UCSD-AML1 (cell line): Measurements from ENCODE around the gene DCUN1D2.

ENCODE experiments used
- DNase-seq: peaks from one replicate; lab custom pipeline; 2025; ENCODE audit not compliant: unreplicated experiment; lab: John Stamatoyannopoulos, UW

The DCUN1D2 gene

GRCh38 chr13:113412440-113412839, 78.1 kb downstream of the DCUN1D2 start:
- no peak for DNase-seq

- DNase-seq: no peak
Measured at GRCh38 chr13:113411216-113412023, 79.1 kb downstream of the DCUN1D2 start.

GRCh38 chr13:113410472-113411201, 79.9 kb downstream of the DCUN1D2 start:
- no peak for DNase-seq

- no peak for DNase-seq
Measured at GRCh38 chr13:113408562-113408961, 81.9 kb downstream of the DCUN1D2 start.

- no peak for DNase-seq
Measured at GRCh38 chr13:113407531-113408393, 82.7 kb downstream of the DCUN1D2 start.

GRCh38 chr13:113407103-113407530, 83.4 kb downstream of the DCUN1D2 start:
- DNase-seq: no peak

GRCh38 chr13:113406321-113407102, 84.0 kb downstream of the DCUN1D2 start:
- DNase-seq: no peak
